ENCODE results near the gene CCSER2. TPM values are rescaled to one million over a fixed set of nuclear protein-coding genes. Genes with fewer than 3 reads are reported as not detected.

Gene CCSER2
- polyA plus RNA-seq, 1 donor (not counting 4 experiments of a cell fraction or from before 2014, with no cell fraction given), result 26.7 TPM

GRCh38 chr10:84329196-84329611 lies 815 bp downstream of the CCSER2 start:
- Histone ChIP-seq H3K27me3 (ENCODE audit: control insufficient read depth, extremely low read depth, insufficient read depth, low read length) (no peaks in the 10 kb centered on the region), H4K20me1 (ENCODE audit: control insufficient read depth, extremely low read depth, insufficient read depth, low read length) (peaks cover 5% of the 10 kb centered on the region), H3K79me2 (ENCODE audit: control insufficient read depth, insufficient read depth, low read length) (peaks cover 51% of the 10 kb centered on the region), H3K9me1 (ENCODE audit: control insufficient read depth, extremely low read depth, insufficient read depth, low read length) (no peaks in the 10 kb centered on the region), H3K4me1 (ENCODE audit: control insufficient read depth, extremely low read depth, insufficient read depth, low read length) (peaks cover 20% of the 10 kb centered on the region), H3K4me3 (ENCODE audit: control insufficient read depth in 2 of 3, extremely low read depth in 1 of 3, insufficient read depth in 2 of 3, low read depth in 1 of 3, low read length in 3 of 3) (peak overlapping the region; percentile 47 to 83 (median 79)), H3K9ac (ENCODE audit: control insufficient read depth, extremely low read depth, insufficient read depth, low read length) (peak overlapping the region; percentile 83), H3K9me3 (ENCODE audit: control insufficient read depth, low read depth, low read length) (no peaks in the 10 kb centered on the region), H3K36me3 (ENCODE audit: control insufficient read depth in 2 of 2, extremely low read depth in 1 of 2, insufficient read depth in 2 of 2, low read length in 2 of 2) (no peaks in the 10 kb centered on the region), H2AFZ (ENCODE audit: control insufficient read depth, low read length) (peak overlapping the region; percentile 39), H3K4me2 (ENCODE audit: control insufficient read depth, extremely low read depth, insufficient read depth, low read depth, low read length) (peak overlapping the region; percentile 80), H3K27ac (ENCODE audit: control insufficient read depth, insufficient read depth, low read length) (peak overlapping the region; percentile 87)
- peak; percentile 13 for FAIRE-seq
- dilution Hi-C loops (cut with MboI; ENCODE audit: extremely low pct_ligation_motif_present, low sequenced_read_pairs), result no loop called here
- TF ChIP-seq EZH2 (IDR thresholded peaks at IDR 0.05; ENCODE audit: low read length), result no peak
- no peak for TF ChIP-seq CTCF (optimal IDR thresholded peaks at IDR 0.05 in 1 of 3, IDR thresholded peaks at IDR 0.05 in 1 of 3, conservative IDR thresholded peaks at IDR 0.05 in 1 of 3; ENCODE audit: extremely low read depth in 1 of 3, insufficient read depth in 2 of 3, low read length in 3 of 3)
- no peak for DNase-seq (ENCODE audit: low read depth, low spot score)

GRCh38 chr10:84329986-84330651 lies 1.7 kb downstream of the CCSER2 start:
- TF ChIP-seq EZH2 (IDR thresholded peaks at IDR 0.05; ENCODE audit: low read length) (no peak), CTCF (optimal IDR thresholded peaks at IDR 0.05 in 1 of 3, IDR thresholded peaks at IDR 0.05 in 1 of 3, conservative IDR thresholded peaks at IDR 0.05 in 1 of 3; ENCODE audit: extremely low read depth in 1 of 3, insufficient read depth in 2 of 3, low read length in 3 of 3) (no peak)
- no peak for DNase-seq (ENCODE audit: low read depth, low spot score)
- no peak overlapping the region for H2AFZ ChIP-seq (ENCODE audit: control insufficient read depth, low read length)
- H3K9me1 ChIP-seq (ENCODE audit: control insufficient read depth, extremely low read depth, insufficient read depth, low read length), result peaks cover 2% of the 10 kb centered on the region
- peak overlapping the region; percentile 87 for H3K27ac ChIP-seq (ENCODE audit: control insufficient read depth, insufficient read depth, low read length)
- H3K36me3 ChIP-seq (ENCODE audit: control insufficient read depth in 2 of 2, extremely low read depth in 1 of 2, insufficient read depth in 2 of 2, low read length in 2 of 2), result no peaks in the 10 kb centered on the region
- H3K27me3 ChIP-seq (ENCODE audit: control insufficient read depth, extremely low read depth, insufficient read depth, low read length), result no peaks in the 10 kb centered on the region
- no peaks in the 10 kb centered on the region for H3K9me3 ChIP-seq (ENCODE audit: control insufficient read depth, low read depth, low read length)
- peak overlapping the region; percentile 83 for H3K9ac ChIP-seq (ENCODE audit: control insufficient read depth, extremely low read depth, insufficient read depth, low read length)
- peaks cover 61% of the 10 kb centered on the region for H3K79me2 ChIP-seq (ENCODE audit: control insufficient read depth, insufficient read depth, low read length)
- peaks cover 6% of the 10 kb centered on the region for H4K20me1 ChIP-seq (ENCODE audit: control insufficient read depth, extremely low read depth, insufficient read depth, low read length)
- H3K4me2 ChIP-seq (ENCODE audit: control insufficient read depth, extremely low read depth, insufficient read depth, low read depth, low read length), result peak overlapping the region; percentile 80
- no peak for FAIRE-seq
- dilution Hi-C loops (cut with MboI; ENCODE audit: extremely low pct_ligation_motif_present, low sequenced_read_pairs), result no loop called here
- H3K4me1 ChIP-seq (ENCODE audit: control insufficient read depth, extremely low read depth, insufficient read depth, low read length), result peaks cover 20% of the 10 kb centered on the region
- H3K4me3 ChIP-seq (ENCODE audit: control insufficient read depth in 2 of 3, extremely low read depth in 1 of 3, insufficient read depth in 2 of 3, low read depth in 1 of 3, low read length in 3 of 3), result peak overlapping the region in 2 of 3 experiments; percentile 79 to 83
